Esophagus squamous epithelium (tissue), 5 donors: ENCODE results near the gene CHAD. TPM values are rescaled to one million over a fixed set of nuclear protein-coding genes. Genes with fewer than 3 reads are reported as not detected.

Source experiments
- DNase-seq: peaks from one replicate; lab custom pipeline; 2025; lab: John Stamatoyannopoulos, UW
- H3K27ac ChIP-seq, 4 donors: fragments of 200-600 bp; sonication (generic); one replicate each; pipeline ENCODE4 v1.5.1; 2016 to 2019; ENCODE audit warnings: mild to moderate bottlenecking in 1 of 4
- H3K27me3 ChIP-seq, 4 donors: fragments of 200-600 bp; sonication (generic); 1 replicate in 3 of 4; 2 replicates in 1 of 4; pipeline versions ENCODE4 v1.5.1 to v1.6.0; 2017 to 2021; ENCODE audit warnings: antibody characterized with exemption in 1 of 4
- H3K36me3 ChIP-seq, 3 donors: fragments of 200-600 bp; sonication (generic); one replicate each; pipeline ENCODE4 v1.5.1; 2016 to 2019
- H3K4me1 ChIP-seq, 3 donors: fragments of 200-600 bp; sonication (generic); one replicate each; pipeline ENCODE4 v1.5.1; 2017 to 2019
- H3K4me3 ChIP-seq, 4 donors: fragments of 200-600 bp; sonication (generic); 1 replicate in 3 of 4; 2 replicates in 1 of 4; pipeline ENCODE4 v1.5.1; 2016 to 2019; ENCODE audit warnings: mild to moderate bottlenecking in 2 of 4, moderate library complexity in 1 of 4
- H3K9me3 ChIP-seq, 3 donors: fragments of 200-600 bp; sonication (generic); one replicate each; pipeline ENCODE4 v1.5.1; 2016 to 2019
- CTCF ChIP-seq, 6 experiments: fragments of 450-650 bp in 4 of 6; fragments of 200-600 bp in 2 of 6; sonication (generic) in 2 of 6; IDR thresholded peaks; one replicate each; pipeline ENCODE4 v1.5.1; 2016 to 2019; ENCODE audit warnings: antibody characterized with exemption in 6 of 6, mild to moderate bottlenecking in 4 of 6, moderate library complexity in 4 of 6
- POLR2A ChIP-seq, 4 donors: fragments of 450-650 bp; IDR thresholded peaks; one replicate each; pipeline ENCODE4 v1.6.1; 2017; ENCODE audit warnings: antibody characterized with exemption in 4 of 4, mild to moderate bottlenecking in 4 of 4, moderate library complexity in 3 of 4
- WGBS, 2 donors: methylation state at CpG; one replicate each; pipeline ENCODE4 v1.1.5; 2018; 5-methylcytosine and 5-hydroxymethylcytosine counted together
- intact Hi-C: fragments of 100-400 bp; cut with DNase I; formaldehyde crosslinking; loops from one replicate; pipeline ENCODE4 v1.15.0; 2022
- total RNA-seq, 4 donors: library from RNA; depleted of rRNA; stranded (reverse); fragments of >200 nt; gene quantifications; one replicate each; pipeline ENCODE4 v1.1.0, GENCODE V29; 2016
- donor health status: DM: yes; HTN: yes; CAD: no.

The CHAD gene
- total RNA-seq, 4 donors from 2014 or later, result 0.19 to 0.80 TPM; not detected in 2

- no peak for DNase-seq
- H3K27me3 ChIP-seq, result no peaks in the 10 kb centered on the region
These were observed 15.9 kb downstream of the CHAD start for GRCh38 chr17:50452630-50453300.

GRCh38 chr17:50451943-50452629 lies 16.6 kb downstream of the CHAD start:
- H3K27me3 ChIP-seq, result no peaks in the 10 kb centered on the region
- H3K36me3 ChIP-seq, result no peaks in the 10 kb centered on the region
- intact Hi-C loops, result no loop called here
- TF ChIP-seq CTCF (IDR thresholded peaks at IDR 0.05), result no peak
- no peak for TF ChIP-seq POLR2A (IDR thresholded peaks at IDR 0.05)
- DNase-seq, result no peak
- peaks cover 3 to 38% (median 16%) of the 10 kb centered on the region in 3 donors for H3K4me1 ChIP-seq
- peak overlapping the region in 1 of 4 donors; percentile 11 for H3K27ac ChIP-seq
- 36 to 58% methylated on average over 7 of the region's 7 CpGs for WGBS, 2 donors
- H3K4me3 ChIP-seq, result no peak overlapping the region
- H3K9me3 ChIP-seq, result no peaks in the 10 kb centered on the region

More at GRCh38 chr17:50452630-50453300, 15.9 kb downstream of the CHAD start:
- Histone ChIP-seq H3K27ac (peak overlapping the region in 1 of 4 donors; percentile 11), H3K9me3 (no peaks in the 10 kb centered on the region), H3K4me1 (peaks cover 3 to 39% (median 16%) of the 10 kb centered on the region in 3 donors), H3K36me3 (no peaks in the 10 kb centered on the region), H3K4me3 (no peak overlapping the region)
- intact Hi-C loops, result no loop called here
- TF ChIP-seq POLR2A (IDR thresholded peaks at IDR 0.05), result no peak
- no peak for TF ChIP-seq CTCF (IDR thresholded peaks at IDR 0.05)
- WGBS, 2 donors, result 77 to 80% methylated on average over 10 of the region's 10 CpGs

GRCh38 chr17:50448643-50449042 lies 20.0 kb downstream of the CHAD start:
- no peaks in the 10 kb centered on the region for H3K9me3 ChIP-seq
- no peak overlapping the region for H3K4me3 ChIP-seq
- 73 to 82% methylated on average over 2 of the region's 2 CpGs for WGBS, 2 donors
- no peak overlapping the region for H3K27ac ChIP-seq
- TF ChIP-seq POLR2A (IDR thresholded peaks at IDR 0.05), result no peak
- no peak for TF ChIP-seq CTCF (IDR thresholded peaks at IDR 0.05)
- DNase-seq, result no peak
- intact Hi-C loops, result no loop called here
- H3K36me3 ChIP-seq, result no peaks in the 10 kb centered on the region
- H3K4me1 ChIP-seq, result peaks cover 0 to 32% (median 16%) of the 10 kb centered on the region in 3 donors
- no peaks in the 10 kb centered on the region for H3K27me3 ChIP-seq

- Histone ChIP-seq H3K4me1 (peaks cover 6 to 37% (median 17%) of the 10 kb centered on the region in 3 donors), H3K27ac (no peak overlapping the region), H3K27me3 (no peaks in the 10 kb centered on the region), H3K36me3 (no peaks in the 10 kb centered on the region), H3K9me3 (no peaks in the 10 kb centered on the region), H3K4me3 (no peak overlapping the region)
- WGBS, 2 donors, result 82 to 90% methylated on average over 7 of the region's 7 CpGs
- intact Hi-C loops, result no loop called here
- DNase-seq, result no peak
- TF ChIP-seq CTCF (IDR thresholded peaks at IDR 0.05), result no peak
- no peak for TF ChIP-seq POLR2A (IDR thresholded peaks at IDR 0.05)
These were observed 20.6 kb downstream of the CHAD start for GRCh38 chr17:50447870-50448595.
